NCI-H526 treated with DMSO at 0.1 percent for 48 hours (cell line): ENCODE data around the gene NPY5R.

ENCODE experiments used
- DNase-seq: peaks from one replicate; lab custom pipeline; 2025; lab: John Stamatoyannopoulos, UW

Gene NPY5R

DNA sequence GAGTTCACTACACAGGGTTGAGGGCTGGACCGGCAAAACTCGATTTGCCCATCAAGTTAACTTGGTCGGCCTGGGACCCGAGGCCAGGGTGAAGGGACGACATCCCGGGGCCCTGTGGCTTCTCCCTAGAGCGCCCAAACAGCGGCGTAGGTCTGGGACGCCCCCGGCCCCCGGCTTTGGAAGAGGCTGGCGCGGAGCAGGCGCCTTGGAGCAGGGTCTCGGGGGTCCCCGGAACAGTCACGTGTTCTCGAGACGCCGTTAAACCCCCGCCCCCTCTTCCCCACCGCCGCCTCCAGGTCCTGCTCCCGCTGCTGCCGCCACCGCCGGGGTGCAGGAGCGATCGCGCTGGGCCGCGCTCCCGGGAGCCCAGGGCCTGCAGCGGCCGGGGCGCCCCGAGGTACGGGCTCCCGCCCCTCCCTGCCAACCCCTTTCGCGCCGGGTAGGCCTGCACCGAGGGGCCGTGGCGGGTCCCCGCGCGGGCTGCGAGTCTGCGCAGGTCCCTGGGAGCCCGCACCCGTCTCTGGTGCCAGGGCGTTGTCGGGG lies at the start of gene NPY5R:
TSS of gene NPY5R (plus strand) at position 289 of the 543 bp plus-strand sequence. CDS start 6,382 bp downstream, outside the sequence.
- DNase-seq, result no peak

- no peak for DNase-seq
These were observed 48.6 kb upstream of the NPY5R start for GRCh38 chr4:163295138-163295537.

GRCh38 chr4:163300445-163300844 lies 43.2 kb upstream of the NPY5R start:
- DNase-seq, result no peak

DNA sequence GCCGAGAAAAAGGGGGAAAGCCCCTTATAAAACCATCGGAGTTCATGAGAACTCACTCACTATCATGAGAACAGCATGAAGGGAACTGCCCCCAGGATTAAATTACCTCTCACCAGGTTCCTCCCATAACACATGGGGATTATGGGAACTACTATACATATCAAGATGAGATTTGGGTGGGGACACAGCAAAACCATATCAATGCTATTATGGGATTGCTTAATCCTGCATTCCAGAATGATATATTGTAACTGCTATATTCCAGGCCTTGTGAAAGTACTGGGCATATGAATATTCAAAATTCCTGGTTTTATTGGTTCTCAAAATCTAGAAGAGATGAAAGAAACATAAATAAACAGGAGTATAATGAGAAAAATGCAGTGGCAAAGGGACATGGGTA lies 40.6 kb upstream of the NPY5R start:
- DNase-seq, result no peak

DNA sequence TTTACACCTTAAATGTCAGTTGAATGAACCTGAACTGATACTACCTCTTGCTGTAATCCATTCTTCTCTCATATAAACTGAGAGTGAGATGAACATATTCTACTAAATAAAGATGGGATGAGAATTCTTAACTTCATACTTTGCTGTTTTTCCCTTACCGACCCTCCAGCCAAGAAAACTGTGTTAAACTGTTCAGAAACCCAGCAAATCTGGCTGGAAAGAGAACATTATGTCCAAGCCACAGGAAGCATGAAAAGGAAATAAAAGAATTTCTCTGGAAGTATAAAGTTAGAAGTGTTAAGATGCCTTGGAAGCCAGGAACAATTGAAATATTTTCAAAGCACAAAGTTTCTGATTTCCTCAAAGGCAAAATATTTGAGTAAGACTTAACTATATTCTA lies 34.2 kb upstream of the NPY5R start:
- no peak for DNase-seq

DNA sequence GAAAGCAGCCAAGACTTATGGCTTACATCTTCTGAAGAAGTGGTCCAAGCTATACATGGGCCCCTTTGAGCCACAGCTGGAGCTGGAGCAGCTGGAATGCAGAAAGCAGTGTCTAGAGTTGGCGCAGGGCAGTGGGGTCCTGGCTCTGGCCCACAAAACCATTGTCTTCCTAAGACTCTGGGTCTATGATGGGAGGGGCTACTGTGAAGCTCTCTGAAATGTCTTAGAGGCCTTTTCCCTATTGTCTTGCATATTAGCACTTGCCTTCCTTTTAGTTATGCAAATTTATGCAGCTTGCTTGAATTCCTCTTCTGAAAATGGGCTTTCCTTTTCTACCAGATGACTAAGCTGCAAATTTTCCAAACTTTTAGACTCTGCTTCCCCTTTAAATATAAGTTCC lies 26.6 kb upstream of the NPY5R start:
- no peak for DNase-seq

DNA sequence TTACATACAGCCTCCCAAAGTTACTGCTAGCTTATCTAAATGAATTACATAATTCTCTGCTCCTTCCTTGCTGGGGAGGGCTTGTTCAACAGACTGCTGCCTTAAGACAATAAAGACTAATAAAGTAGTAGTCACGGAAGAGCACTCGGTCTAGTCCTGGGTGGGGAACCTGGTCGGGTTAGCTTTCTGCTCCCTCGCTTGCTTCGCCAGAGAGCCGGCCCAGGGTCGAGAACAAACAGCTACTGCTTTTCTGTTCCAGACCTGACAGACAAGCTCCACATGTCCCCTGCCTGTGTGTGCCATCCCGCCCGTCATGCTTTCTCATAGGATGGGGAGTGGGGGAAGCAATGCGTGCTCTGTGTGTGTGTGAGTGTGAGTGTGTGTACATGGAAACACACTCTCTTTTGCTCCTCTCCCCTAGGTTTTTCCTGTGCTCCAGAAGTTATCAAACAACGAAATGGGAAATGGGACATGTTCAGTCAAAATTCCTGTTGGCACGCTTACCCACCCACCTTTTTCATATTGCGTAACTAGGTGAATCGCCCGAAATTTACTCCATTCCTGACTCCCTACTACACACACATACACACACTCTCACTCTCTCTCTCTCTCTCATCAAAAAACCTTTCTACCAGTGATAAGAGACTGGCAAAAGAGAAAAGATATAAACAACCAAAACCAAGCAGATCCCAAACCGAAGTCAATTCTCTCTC lies 12.6 kb upstream of the NPY5R start:
- DNase-seq, result no peak

DNA sequence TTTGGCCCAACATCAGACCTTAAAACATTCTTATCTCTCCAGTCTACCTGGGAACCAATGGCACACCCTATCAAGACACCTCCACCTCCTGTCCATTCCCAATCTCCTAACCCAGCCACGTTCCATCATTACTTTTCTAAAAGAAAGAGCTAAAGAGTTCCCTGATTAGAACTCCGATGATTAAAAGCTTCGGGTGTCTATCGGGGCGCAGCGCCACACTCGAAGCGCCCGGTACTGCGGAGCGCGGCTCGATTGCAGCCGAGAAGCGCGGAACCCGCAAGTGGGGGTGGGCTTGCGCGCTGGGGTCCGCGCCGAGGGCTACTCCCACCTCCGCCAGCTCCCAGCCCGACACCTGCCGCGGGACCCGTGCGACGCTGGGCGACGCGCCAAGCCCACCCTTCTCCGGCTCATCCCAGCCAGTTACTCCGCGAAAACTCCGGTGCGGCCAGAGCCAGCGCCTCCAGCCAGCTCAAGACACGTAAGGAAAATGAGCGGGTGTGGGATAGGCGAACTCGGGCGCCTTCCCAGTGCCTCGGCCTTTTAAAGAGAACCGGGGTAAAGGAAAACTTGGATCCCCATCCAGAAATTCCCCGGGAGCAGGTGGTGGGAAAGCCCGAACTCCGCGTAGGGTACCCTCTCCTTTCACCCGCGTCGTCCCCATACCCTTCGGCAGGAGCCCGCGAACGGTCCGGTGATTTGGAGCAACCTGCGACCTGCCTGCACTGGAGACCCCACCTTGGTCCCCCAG lies 11.9 kb upstream of the NPY5R start:
- no peak for DNase-seq

- DNase-seq, result peak; percentile 66
These were observed 10.9 kb upstream of the NPY5R start, which contains the start of gene NPY1R for GRCh38 chr4:163332526-163333406. Gene NPY1R, minus strand, starts transcription at chr4:163332596. Its CDS starts 6,042 bp downstream, at chr4:163326554.

GRCh38 chr4:163335384-163335783 lies 8.3 kb upstream of the NPY5R start:
- DNase-seq, result no peak

GRCh38 chr4:163344147-163345125 lies 744 bp downstream of the NPY5R start:
- no peak for DNase-seq

- no peak for DNase-seq
These were observed 7.0 kb downstream of the NPY5R start for GRCh38 chr4:163350672-163351071.

GRCh38 chr4:163353054-163353453 lies 9.4 kb downstream of the NPY5R start:
- no peak for DNase-seq

GRCh38 chr4:163356104-163356503 lies 12.4 kb downstream of the NPY5R start:
- DNase-seq, result no peak

GRCh38 chr4:163367651-163368050 lies 24.0 kb downstream of the NPY5R start:
- no peak for DNase-seq

GRCh38 chr4:163372029-163372428 lies 28.3 kb downstream of the NPY5R start:
- DNase-seq, result no peak

DNA sequence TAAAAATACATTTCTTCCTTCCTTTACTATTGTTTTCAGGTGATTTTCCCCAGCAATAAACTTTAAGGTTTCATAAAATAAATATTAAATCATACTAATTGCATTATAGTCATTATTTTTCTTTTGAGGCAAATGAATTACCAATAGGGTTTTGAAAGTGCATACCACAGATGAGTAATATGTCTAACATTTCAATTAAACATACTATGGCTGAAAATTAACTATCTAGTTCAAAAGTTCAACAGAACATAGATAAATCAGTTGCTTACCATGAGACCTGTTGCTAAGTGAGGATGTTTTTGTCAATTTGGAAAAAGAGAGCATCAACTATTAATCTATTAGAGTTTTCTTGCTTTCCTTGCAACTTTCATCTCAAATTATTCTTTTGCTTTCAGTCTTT lies 35.0 kb downstream of the NPY5R start:
- no peak for DNase-seq

DNA sequence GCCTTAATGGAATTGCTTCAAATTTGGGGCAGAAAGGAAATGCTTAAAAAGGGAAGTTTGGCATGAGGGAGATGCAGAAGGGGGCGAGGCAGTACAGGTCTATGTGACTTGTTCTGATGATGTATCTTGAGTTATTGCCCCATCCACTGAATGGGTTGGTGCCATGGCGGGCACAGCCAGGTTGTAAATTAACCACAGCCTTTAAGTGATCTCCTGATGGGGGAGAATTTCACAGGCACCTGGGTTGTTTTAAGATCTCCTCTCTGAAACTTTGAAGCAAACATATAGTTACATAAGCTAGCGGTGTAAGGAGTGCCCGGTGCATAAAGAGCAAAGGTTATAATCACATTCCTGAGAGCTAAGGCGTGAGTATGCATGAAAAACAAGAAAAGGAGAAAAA lies 37.0 kb downstream of the NPY5R start:
- DNase-seq, result no peak

DNA sequence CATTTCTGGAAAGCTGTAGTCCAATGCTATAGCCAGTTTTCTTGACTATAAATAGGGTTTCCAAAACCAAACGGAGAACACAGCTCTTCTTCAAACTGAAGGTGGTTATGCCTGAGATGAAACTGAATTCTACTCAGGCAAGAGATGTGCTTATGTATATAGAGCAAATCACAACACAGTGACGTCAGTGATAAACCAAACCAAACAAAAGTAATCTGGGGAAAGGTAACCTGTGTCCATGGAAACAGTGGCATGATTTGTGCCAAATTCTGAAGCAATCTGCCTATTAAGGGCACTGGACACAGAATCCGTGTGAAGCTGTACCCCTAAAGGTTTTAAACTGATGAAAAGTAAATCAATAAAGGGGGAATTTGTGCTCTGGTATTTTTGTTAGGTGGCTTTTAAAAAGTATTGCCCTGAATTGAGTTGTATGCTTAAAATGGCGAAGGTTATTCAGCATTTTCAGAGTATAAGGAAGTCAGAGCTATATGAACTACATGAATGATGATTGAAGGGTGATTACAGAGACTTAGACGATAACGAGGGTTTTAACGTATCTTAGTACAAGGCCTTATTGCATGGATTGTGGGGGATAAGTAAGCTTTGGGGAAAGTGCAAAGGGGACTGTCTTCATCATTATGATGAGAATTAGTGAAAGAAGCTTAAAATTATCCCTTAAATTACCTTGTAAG lies 38.6 kb downstream of the NPY5R start:
- no peak for DNase-seq

- DNase-seq, result no peak
These were observed 40.7 kb downstream of the NPY5R start for GRCh38 chr4:163384434-163384833.
